PC-9 (cell line): ENCODE results near the gene PBX2. TPM values are rescaled to one million over a fixed set of nuclear protein-coding genes. Genes with fewer than 3 reads are reported as not detected.

Source experiments
- BruUV-seq: library from RNA; stranded (reverse); fragments of 400-500 nt; replicated peaks from 2 replicates; lab custom pipeline; 2021; lab: Mats Ljungman, UMichigan
- CTCF ChIA-PET: fragments of 300-600 bp; sonication (Branson Sonifier 250); formaldehyde crosslinking; loops from one replicate; lab custom pipeline; 2022; ENCODE audit warnings: antibody characterized with exemption; lab: Charles Lee
- POLR2A ChIA-PET: fragments of 300-600 bp; sonication (Branson Sonifier 250); formaldehyde crosslinking; loops from one replicate; lab custom pipeline; 2022; ENCODE audit warnings: antibody characterized with exemption; ENCODE audit not compliant: unreplicated experiment; lab: Charles Lee
- DNase-seq, 2 experiments: peaks; one replicate each; pipeline versions ENCODE4 v3.0.0 to v3.0.0-alpha.2; 2015 to 2022; ENCODE audit warnings: mixed read lengths in 1 of 2
- H2AFZ ChIP-seq: fragments of 200-600 bp; sonication (generic); 2 replicates; pipeline ENCODE4 v1.8.1; 2017; ENCODE audit warnings: antibody characterized with exemption
- H3F3A ChIP-seq: fragments of 200-600 bp; sonication (generic); 2 replicates; pipeline ENCODE4 v1.8.1; 2017; ENCODE audit warnings: antibody characterized with exemption, mild to moderate bottlenecking, low read depth; ENCODE audit not compliant: insufficient read depth
- H3K27ac ChIP-seq: fragments of 200-600 bp; sonication (generic); 2 replicates; pipeline ENCODE4 v1.6.1; 2016; ENCODE audit warnings: mixed run types
- H3K27me3 ChIP-seq: fragments of 200-600 bp; sonication (generic); 2 replicates; pipeline ENCODE4 v1.6.1; 2016; ENCODE audit warnings: low read depth, mixed run types; ENCODE audit not compliant: insufficient read depth
- H3K36me3 ChIP-seq: fragments of 200-600 bp; sonication (generic); 2 replicates; pipeline ENCODE4 v1.6.1; 2016; ENCODE audit warnings: low read depth, mixed run types
- H3K4me1 ChIP-seq: fragments of 200-600 bp; sonication (generic); replicated peaks from 2 replicates; pipeline ENCODE4 v1.6.1; 2016; ENCODE audit warnings: mixed run types; ENCODE audit not compliant: insufficient read depth
- H3K4me2 ChIP-seq: fragments of 200-600 bp; sonication (generic); 2 replicates; pipeline ENCODE4 v1.6.1; 2017; ENCODE audit warnings: mixed run types
- H3K4me3 ChIP-seq: fragments of 200-600 bp; sonication (generic); 2 replicates; pipeline ENCODE4 v1.6.1; 2016; ENCODE audit warnings: mixed run types
- H3K79me2 ChIP-seq: fragments of 200-600 bp; sonication (generic); 2 replicates; pipeline ENCODE4 v1.6.1; 2017; ENCODE audit warnings: low read depth, mixed run types
- H3K9me2 ChIP-seq: fragments of 200-600 bp; sonication (generic); 2 replicates; pipeline ENCODE4 v1.8.1; 2017; ENCODE audit warnings: mild to moderate bottlenecking; ENCODE audit not compliant: insufficient read depth
- H3K9me3 ChIP-seq: fragments of 200-600 bp; sonication (generic); 2 replicates; pipeline ENCODE4 v1.8.1; 2016; ENCODE audit warnings: low read depth; ENCODE audit not compliant: insufficient read depth
- H4K20me1 ChIP-seq: fragments of 200-600 bp; sonication (generic); 2 replicates; pipeline ENCODE4 v1.8.1; 2017; ENCODE audit not compliant: insufficient read depth
- EZH2 ChIP-seq: fragments of 200-600 bp; sonication (generic); IDR thresholded peaks from 2 replicates; pipeline ENCODE4 v1.8.0; 2017; ENCODE audit warnings: antibody characterized with exemption, low read depth
- intact Hi-C: fragments of 100-400 bp; cut with micrococcal nuclease; formaldehyde crosslinking; loops from one replicate; pipeline ENCODE4 v1.10.0; 2022; ENCODE audit not compliant: unreplicated experiment
- total RNA-seq: library from RNA; stranded (reverse); gene quantifications from 2 replicates; pipeline ENCODE4 v1.2.3, GENCODE V29; 2021
- TF ChIP-seq, protein P1 (sequence below): fragments of 200-600 bp; sonication (generic); conservative IDR thresholded peaks from 2 replicates; pipeline ENCODE4 v1.6.1; 2017; ENCODE audit warnings: mixed run types, antibody characterized with exemption, mild to moderate bottlenecking, moderate library complexity

Gene PBX2
- total RNA-seq, 1 experiment from 2014 or later: 89.3 TPM

DNA sequence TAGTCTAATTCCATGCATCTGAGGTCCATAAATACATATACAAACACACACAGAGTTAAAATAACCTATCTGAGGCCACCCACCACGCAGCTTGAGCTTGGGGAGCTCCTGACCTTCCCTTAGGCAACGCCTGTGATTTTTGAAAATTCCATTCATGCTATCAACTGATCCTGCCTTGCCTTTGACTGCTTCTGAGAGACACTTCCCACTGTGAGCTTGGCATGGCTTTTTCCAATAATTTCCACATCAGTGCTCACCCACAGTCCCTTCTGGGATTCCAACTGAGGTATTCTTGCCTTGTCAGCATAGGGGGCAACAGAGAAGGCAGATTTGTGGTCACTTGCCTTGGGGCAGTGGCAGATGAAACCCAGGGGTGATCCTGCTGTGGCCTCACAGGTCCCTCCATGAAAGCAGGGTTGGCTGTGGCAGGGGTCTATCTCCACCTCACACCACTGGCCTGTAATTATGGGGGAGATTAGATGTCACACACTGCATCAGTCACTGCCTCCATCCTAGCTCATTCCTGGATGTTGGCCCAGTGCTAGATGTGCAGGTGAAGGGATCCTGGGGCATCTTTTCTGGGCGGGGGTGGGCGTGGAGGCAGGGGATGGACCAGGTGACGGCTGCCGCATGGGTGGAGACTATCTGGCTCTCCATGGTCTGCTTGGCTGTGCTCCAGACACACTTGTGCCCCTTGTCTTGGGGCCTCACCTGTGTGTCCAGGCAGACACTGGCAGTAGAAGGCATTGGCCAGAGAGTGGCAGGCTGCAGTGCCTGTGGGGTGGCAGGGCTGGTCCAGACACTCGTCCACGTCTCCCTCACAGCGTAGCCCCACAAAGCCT lies 13.6 kb upstream of the PBX2 start:
- H3K36me3 ChIP-seq: no peaks in the 10 kb centered on the region
- H2AFZ ChIP-seq: no peak overlapping the region
- ChIA-PET CTCF (no interaction called here), POLR2A (no interaction called here)
- no peak overlapping the region for H3K27ac ChIP-seq
- intact Hi-C loops: no loop called here
- no peaks in the 10 kb centered on the region for H3K9me2 ChIP-seq
- TF ChIP-seq EZH2: no peak
- TF ChIP-seq, protein P1, sequence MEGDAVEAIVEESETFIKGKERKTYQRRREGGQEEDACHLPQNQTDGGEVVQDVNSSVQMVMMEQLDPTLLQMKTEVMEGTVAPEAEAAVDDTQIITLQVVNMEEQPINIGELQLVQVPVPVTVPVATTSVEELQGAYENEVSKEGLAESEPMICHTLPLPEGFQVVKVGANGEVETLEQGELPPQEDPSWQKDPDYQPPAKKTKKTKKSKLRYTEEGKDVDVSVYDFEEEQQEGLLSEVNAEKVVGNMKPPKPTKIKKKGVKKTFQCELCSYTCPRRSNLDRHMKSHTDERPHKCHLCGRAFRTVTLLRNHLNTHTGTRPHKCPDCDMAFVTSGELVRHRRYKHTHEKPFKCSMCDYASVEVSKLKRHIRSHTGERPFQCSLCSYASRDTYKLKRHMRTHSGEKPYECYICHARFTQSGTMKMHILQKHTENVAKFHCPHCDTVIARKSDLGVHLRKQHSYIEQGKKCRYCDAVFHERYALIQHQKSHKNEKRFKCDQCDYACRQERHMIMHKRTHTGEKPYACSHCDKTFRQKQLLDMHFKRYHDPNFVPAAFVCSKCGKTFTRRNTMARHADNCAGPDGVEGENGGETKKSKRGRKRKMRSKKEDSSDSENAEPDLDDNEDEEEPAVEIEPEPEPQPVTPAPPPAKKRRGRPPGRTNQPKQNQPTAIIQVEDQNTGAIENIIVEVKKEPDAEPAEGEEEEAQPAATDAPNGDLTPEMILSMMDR: no peak
- H3K4me1 ChIP-seq: no peaks in the 10 kb centered on the region
- H3F3A ChIP-seq: no peaks in the 10 kb centered on the region
- no TSS peak for BruUV-seq
- no peak overlapping the region for H3K4me2 ChIP-seq
- peaks cover 57% of the 10 kb centered on the region for H3K27me3 ChIP-seq
- no peaks in the 10 kb centered on the region for H3K9me3 ChIP-seq
- no peak for DNase-seq
- no peak overlapping the region for H3K4me3 ChIP-seq
- H4K20me1 ChIP-seq: no peaks in the 10 kb centered on the region
- H3K79me2 ChIP-seq: no peaks in the 10 kb centered on the region

DNA sequence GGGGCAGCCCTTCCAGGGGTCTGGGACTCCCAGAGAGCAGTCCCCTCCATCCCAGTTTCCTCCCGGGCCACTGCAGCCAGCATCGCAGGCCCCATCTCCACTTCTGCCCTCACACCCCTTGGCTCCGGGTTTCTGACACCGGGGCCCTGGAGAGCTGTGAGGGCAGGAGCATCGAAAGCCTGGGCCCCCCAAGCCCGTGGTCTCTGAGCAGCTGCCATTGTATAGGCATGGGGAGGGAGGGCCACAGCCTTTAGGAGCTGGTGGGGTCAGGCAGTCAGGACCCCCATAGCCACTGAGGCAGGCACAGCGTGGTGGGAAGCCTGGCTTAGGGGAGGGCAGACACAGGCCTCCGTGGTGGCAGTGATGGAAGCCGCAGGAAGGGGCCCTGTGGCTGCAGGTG lies 12.2 kb upstream of the PBX2 start:
- no peaks in the 10 kb centered on the region for H4K20me1 ChIP-seq
- H3K27ac ChIP-seq: no peak overlapping the region
- H3K36me3 ChIP-seq: no peaks in the 10 kb centered on the region
- peaks cover 46% of the 10 kb centered on the region for H3K27me3 ChIP-seq
- BruUV-seq: no TSS peak
- H3F3A ChIP-seq: peaks cover 12% of the 10 kb centered on the region
- H3K9me2 ChIP-seq: no peaks in the 10 kb centered on the region
- POLR2A ChIA-PET: interaction anchor here (0.6 kb wide), 1 partner anchor 250 kb away, joined by 3 read pairs; no protein-coding TSS in a partner anchor
- no peak overlapping the region for H3K4me3 ChIP-seq
- H3K79me2 ChIP-seq: no peaks in the 10 kb centered on the region
- H3K4me1 ChIP-seq: no peaks in the 10 kb centered on the region
- H2AFZ ChIP-seq: no peak overlapping the region
- intact Hi-C loops: no loop called here
- H3K4me2 ChIP-seq: no peak overlapping the region
- no peak for DNase-seq
- CTCF ChIA-PET: no interaction called here
- no peak for TF ChIP-seq EZH2
- TF ChIP-seq, protein P1: no peak
- no peaks in the 10 kb centered on the region for H3K9me3 ChIP-seq

DNA sequence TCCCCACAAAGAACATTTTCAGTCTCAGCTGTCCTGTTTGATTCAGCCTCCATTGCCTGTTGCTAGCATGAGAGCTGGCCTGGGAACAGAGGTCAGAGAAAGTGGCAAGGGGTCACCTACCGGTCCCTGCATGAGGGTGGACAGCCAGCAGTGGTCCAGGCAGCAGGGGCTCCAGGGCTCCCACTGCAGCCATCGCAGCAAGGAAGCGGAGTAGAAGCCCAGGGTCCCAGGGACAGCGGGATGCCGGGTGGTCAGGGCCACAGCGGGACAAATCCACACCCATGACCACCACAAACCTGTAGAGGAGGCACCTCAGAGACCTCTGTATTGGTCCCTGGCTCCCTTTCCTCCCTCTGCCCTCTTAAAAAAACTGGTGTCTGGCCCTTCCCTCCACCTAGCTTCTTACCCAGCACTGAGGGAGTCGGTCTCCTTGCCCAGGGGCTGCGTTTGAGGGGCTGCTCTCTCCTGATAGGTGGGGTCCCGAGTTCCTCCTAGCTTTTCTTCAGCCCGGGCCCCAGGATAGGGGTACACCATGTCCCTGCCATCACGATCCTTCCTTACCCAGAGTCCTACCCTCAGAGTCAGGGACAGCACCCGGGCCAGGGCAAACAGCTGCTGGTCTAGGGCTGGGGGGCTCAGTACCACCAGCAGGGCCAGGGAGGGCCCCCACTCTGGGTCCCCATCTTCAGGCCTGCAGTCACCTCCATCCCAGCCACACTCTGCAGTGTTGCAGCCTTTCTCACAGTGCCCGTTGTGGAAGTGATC lies 10.9 kb upstream of the PBX2 start:
- TF ChIP-seq EZH2: no peak
- TF ChIP-seq, protein P1: no peak
- H4K20me1 ChIP-seq: no peaks in the 10 kb centered on the region
- H3K27ac ChIP-seq: no peak overlapping the region
- CTCF ChIA-PET: no interaction called here
- peaks cover 44% of the 10 kb centered on the region for H3K27me3 ChIP-seq
- H2AFZ ChIP-seq: no peak overlapping the region
- no TSS peak for BruUV-seq
- no peaks in the 10 kb centered on the region for H3K36me3 ChIP-seq
- intact Hi-C loops: no loop called here
- DNase-seq: no peak
- H3K4me1 ChIP-seq: peaks cover 6% of the 10 kb centered on the region; the same call in 1 of the 2 replicates
- H3K4me2 ChIP-seq: no peak overlapping the region
- no peaks in the 10 kb centered on the region for H3K79me2 ChIP-seq
- POLR2A ChIA-PET: no interaction called here
- no peak overlapping the region for H3K4me3 ChIP-seq
- no peaks in the 10 kb centered on the region for H3K9me2 ChIP-seq
- H3K9me3 ChIP-seq: no peaks in the 10 kb centered on the region
- peaks cover 17% of the 10 kb centered on the region for H3F3A ChIP-seq
